KOPT-K1 (cell line): ENCODE results near the gene RO60.
"Not testable (repeated sequence)": the region's sequence is repeated elsewhere in the genome, so short reads cannot be mapped to it uniquely, and the experiment has no call there.

Experiments used
- H3K27ac ChIP-seq: fragments of 200-600 bp; sonication (generic); 2 replicates; pipeline ENCODE4 v1.5.1; 2016; ENCODE audit warnings: antibody characterized with exemption, mild to moderate bottlenecking, low read depth, low read length; ENCODE audit not compliant: poor library complexity, severe bottlenecking
- H3K36me3 ChIP-seq: fragments of 200-600 bp; sonication (generic); 2 replicates; pipeline ENCODE4 v1.5.1; 2017; ENCODE audit warnings: antibody characterized with exemption, mild to moderate bottlenecking, low read length, moderate library complexity; ENCODE audit not compliant: insufficient read depth
- H3K9me3 ChIP-seq: fragments of 200-600 bp; sonication (generic); 2 replicates; pipeline ENCODE4 v1.5.1; 2017; ENCODE audit warnings: antibody characterized with exemption, low read length, mild to moderate bottlenecking; ENCODE audit not compliant: insufficient read depth, poor library complexity, severe bottlenecking

The RO60 gene

DNA sequence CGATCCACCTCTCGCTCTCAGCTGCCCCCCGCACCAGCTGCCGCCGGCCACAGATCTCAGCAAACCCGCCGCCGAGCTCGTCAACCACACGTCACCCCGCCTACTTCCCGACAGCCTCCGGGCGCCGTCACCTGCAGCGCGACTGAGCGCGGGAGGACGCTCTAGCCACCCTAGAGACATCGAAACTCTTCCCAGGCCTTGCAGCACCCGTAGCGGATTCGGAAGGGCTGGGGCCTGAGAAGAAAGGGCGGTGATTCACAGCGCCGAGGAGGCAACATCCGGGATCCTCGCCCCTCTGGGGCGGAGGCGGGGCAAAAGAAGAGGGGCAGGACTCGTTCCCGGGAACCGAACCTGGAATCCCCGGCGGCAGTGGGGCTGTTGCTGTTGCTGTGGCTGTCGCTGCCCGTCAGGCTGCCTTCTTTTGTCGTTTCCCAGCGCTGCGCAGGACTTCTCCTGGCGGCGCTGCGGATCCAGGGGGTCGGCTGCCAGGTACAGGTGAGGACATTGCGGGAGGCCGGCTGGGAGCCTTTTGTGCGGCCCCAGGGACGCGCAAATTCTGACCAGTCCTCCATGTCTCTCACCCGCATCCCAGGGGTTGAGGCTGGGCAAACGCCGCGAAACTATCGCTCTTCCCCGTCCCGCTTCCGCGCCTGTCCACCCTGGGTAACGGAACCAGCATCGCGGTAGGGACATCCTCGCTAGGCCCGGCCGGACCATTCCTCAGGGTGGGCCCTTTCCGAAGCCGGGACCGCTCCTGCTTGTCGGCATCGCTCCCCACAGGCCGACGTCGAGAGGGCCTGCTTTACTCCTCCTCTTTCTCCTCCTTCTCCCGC lies at the start of gene RO60, which contains the start of gene UCHL5:
Gene RO60 (plus strand): TSS at position 331 of the 833 bp plus-strand sequence. CDS start 9,443 bp downstream, outside the sequence.
Gene UCHL5 (minus strand): TSS at position 79 of the 833 bp plus-strand sequence. CDS start 100 bp downstream, outside the sequence.
- Histone ChIP-seq H3K9me3 (no peaks in the 10 kb centered on the region), H3K36me3 (peaks cover 9% of the 10 kb centered on the region; the same call in 1 of the 2 replicates), H3K27ac (peak within 1 kb of the TSS; percentile 88)

DNA sequence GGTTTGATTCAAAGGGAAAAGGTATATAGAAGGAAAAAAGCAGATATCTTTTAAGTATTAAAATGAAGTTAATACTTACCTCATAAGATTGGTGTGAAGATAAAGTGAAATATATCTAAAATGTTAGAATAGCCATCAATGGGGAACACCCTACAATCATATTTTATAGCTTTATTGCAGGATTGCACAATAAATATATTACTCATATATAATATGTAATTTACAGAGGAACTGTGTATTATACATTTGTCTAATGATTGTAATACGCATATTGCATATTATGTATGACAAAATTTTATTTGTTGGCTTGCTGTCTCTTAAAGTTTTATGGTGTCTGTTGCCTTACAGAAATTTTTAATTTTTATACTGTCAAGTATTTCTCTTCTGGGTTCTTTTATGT lies 48.0 kb upstream of the RO60 start:
- Histone ChIP-seq H3K9me3 (no peaks in the 10 kb centered on the region), H3K36me3 (peaks cover 25% of the 10 kb centered on the region), H3K27ac (no peak overlapping the region)

DNA sequence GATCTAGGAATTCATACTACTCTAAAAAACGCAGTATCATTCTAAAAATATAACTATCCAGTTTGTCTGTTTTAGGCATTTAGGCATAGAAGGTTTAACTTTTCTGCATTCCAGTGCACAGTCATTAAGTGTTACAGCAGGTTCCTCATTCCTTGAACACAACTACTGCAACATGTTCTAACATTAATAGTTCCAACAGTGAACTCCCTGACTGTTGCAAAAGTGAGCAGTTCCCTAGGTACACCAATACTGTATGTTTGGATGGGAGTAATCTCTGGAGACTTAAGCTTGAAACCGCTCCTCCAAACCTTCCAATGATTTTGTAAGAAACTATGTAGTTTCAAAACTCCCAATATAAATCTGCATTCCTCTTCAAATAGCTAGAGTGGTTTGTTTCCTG lies 46.4 kb upstream of the RO60 start:
- peaks cover 35% of the 10 kb centered on the region for H3K36me3 ChIP-seq
- H3K27ac ChIP-seq, result no peak overlapping the region
- no peaks in the 10 kb centered on the region for H3K9me3 ChIP-seq

- Histone ChIP-seq H3K9me3 (no peaks in the 10 kb centered on the region), H3K27ac (no peak overlapping the region), H3K36me3 (peaks cover 39% of the 10 kb centered on the region)
Observed at GRCh38 chr1:193013707-193014106, 45.7 kb upstream of the RO60 start.

DNA sequence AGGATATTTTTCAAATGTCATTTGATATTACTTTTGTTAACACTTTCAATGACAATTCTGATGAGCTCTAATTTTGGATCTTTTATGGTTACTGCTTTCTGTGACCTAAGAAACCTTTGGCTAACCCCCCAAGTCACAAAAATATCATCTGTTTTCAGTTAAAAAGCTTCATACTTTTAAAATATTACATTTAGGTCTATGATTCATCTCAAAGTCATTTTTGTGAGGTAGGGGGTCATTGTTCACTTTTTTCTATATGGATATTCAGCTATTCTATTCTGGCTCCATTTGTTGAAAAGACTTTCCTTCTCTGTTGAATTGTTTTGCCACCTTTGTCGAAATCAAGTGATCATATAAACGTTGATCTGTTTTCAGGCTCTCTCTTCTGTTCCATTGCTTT lies 45.0 kb upstream of the RO60 start:
- Histone ChIP-seq H3K9me3 (no peaks in the 10 kb centered on the region), H3K36me3 (peaks cover 44% of the 10 kb centered on the region), H3K27ac (no peak overlapping the region)

DNA sequence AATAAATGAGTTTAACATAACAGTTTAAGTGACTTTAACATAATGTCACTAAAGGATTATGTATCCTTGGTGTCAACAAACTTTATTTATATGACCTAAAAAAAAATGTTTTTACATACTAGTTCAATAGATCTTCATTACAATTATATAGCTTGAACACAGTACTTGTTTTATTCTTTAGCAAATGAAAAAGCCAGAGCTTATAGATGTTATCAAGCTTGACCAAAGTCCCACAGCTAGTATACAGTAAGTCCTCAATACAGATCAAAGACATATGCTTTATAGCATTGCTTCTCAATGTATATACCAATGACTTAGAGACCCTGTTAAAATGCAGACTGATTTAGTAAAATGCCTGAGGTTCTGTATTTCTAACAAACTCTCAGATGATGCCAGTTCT lies 42.6 kb upstream of the RO60 start:
- H3K9me3 ChIP-seq, result no peaks in the 10 kb centered on the region
- no peak overlapping the region for H3K27ac ChIP-seq
- H3K36me3 ChIP-seq, result peaks cover 64% of the 10 kb centered on the region

- peaks cover 83% of the 10 kb centered on the region for H3K36me3 ChIP-seq
- no peaks in the 10 kb centered on the region for H3K9me3 ChIP-seq
- H3K27ac ChIP-seq, result no peak overlapping the region
Observed at GRCh38 chr1:193019442-193020026, 39.9 kb upstream of the RO60 start.

DNA sequence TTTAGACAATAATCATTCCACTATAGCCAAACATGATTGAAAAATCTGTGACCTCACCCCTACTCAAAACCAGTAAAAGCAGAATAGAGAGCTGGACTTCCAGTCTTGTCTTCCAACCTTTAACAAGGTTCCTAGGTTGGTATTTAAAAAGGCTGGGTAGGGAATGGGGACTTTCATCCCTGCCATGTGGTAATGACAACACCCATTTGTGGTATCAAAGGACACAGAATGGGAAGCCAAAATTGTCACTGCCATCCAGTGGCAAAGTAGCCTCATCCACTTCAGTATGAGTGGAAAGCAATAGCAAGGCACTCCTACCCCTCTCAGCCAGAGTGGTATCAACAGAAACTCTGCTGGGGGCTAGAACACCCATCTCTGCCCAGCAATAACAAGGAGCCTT lies 34.2 kb upstream of the RO60 start:
- H3K27ac ChIP-seq, result no peak overlapping the region
- no peaks in the 10 kb centered on the region for H3K9me3 ChIP-seq
- H3K36me3 ChIP-seq, result peaks cover 89% of the 10 kb centered on the region

DNA sequence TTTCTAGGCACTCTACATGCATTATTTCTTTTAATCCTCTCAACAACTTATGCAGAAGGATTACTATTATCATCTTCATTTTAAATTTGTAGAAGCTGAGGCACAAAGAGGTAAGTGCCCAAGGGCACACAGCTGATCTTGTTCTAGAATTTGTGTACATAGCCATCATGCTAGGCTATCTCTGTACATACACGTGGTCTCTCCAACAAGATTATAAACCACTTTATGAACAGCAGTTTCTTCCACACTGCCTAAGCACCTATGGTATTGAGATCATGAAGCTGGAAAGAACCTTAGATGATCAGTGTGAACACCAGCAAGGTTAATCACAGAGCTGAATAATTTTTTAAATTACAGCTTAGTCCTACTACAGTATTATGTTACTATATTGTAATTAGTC lies 29.1 kb upstream of the RO60 start:
- no peak overlapping the region for H3K27ac ChIP-seq

GRCh38 chr1:193031431-193031830 lies 28.0 kb upstream of the RO60 start:
- no peaks in the 10 kb centered on the region for H3K9me3 ChIP-seq
- H3K36me3 ChIP-seq, result peaks cover 52% of the 10 kb centered on the region
- no peak overlapping the region for H3K27ac ChIP-seq

More for the DNA sequence above, 29.1 kb upstream of the RO60 start:
- Histone ChIP-seq H3K36me3 (peaks cover 54% of the 10 kb centered on the region), H3K9me3 (no peaks in the 10 kb centered on the region)

GRCh38 chr1:193032643-193033427 lies 26.6 kb upstream of the RO60 start:
- H3K36me3 ChIP-seq, result peaks cover 48% of the 10 kb centered on the region
- not testable (repeated sequence) for H3K9me3 ChIP-seq, H3K27ac ChIP-seq

GRCh38 chr1:193033610-193034009 lies 25.8 kb upstream of the RO60 start:
- Histone ChIP-seq H3K36me3 (peaks cover 51% of the 10 kb centered on the region), H3K9me3 (no peaks in the 10 kb centered on the region), H3K27ac (no peak overlapping the region)

DNA sequence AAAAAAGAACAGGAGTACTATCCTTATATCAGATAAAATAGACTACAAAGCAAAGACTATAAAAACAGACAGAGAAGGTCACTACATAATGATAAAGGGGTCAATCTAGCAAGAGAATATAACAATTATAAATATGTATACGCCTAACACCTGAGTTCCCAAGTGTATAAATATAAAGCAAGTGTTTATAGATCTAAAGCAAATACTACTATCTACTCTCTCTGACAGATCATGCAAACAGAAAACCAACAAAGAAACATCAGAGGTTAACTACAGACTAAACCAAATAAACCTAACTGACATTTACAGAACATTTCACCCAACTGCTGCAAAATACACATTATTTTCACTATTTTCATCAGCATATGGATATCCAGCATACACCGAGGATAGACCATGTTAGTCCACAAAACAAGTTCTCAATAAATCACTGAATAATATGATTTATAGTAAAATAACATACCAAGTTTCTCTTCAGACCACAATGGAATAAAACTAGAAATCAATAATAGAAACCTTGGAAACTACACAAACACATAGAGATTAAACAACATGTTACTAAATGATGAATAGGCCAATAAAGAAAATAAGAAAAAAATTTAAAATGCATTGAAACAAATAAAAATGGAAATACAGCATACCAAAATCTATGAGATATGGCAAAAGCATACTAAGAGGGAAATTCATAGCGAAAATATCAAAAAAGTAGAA lies 22.9 kb upstream of the RO60 start:
- Histone ChIP-seq H3K36me3 (peaks cover 58% of the 10 kb centered on the region), H3K27ac (no peak overlapping the region), H3K9me3 (no peaks in the 10 kb centered on the region)

DNA sequence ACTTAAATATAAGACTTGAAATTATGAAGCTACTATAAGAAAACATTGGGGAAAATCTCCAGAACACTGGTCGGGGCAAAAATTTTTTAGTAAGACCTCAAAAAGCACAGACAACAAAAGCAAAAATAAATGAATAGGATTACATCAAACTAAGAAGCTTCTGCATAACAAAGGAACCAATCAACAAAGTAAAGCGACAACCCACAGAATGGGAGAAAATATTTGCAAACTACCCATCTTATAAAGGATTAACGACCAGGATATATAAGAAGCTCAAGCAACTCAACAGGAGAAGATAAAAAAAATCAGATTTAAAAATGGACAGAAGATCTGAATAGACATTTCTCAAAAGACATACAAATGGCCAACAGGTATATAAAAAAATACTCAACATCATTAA lies 19.4 kb upstream of the RO60 start:
- H3K9me3 ChIP-seq, result no peaks in the 10 kb centered on the region
- peaks cover 85% of the 10 kb centered on the region for H3K36me3 ChIP-seq
- H3K27ac ChIP-seq, result no peak overlapping the region
